OCI-LY3 (cell line): ENCODE results near the gene APOBEC3G.

Experiments
- H2AFZ ChIP-seq: fragments of 200-600, 300-600 bp; shearing (Covaris generic); 2 replicates; pipeline ENCODE4 v1.6.0; 2014; ENCODE audit warnings: antibody characterized with exemption, low read depth, low read length
- H3K27ac ChIP-seq: fragments of 200-600, 300-600 bp; sonication (generic); 2 replicates; pipeline ENCODE4 v1.5.1; 2014; ENCODE audit warnings: mild to moderate bottlenecking, low read length, moderate library complexity, mixed read lengths
- H3K27me3 ChIP-seq: fragments of 200-600, 300-600 bp; sonication (generic); 2 replicates; pipeline ENCODE4 v1.6.1; 2014; ENCODE audit warnings: low read depth, low read length, mixed read lengths
- H3K36me3 ChIP-seq: fragments of 200-600, 300-600 bp; sonication (generic); replicated peaks from 2 replicates; pipeline ENCODE3; 2014; ENCODE audit warnings: low read depth, low read length, mixed read lengths
- H3K4me1 ChIP-seq: fragments of 300-600, 200-600 bp; sonication (generic); 2 replicates; pipeline ENCODE4 v1.6.1; 2014; ENCODE audit warnings: low read length, mixed read lengths
- H3K4me2 ChIP-seq: fragments of 200-600, 300-600 bp; sonication (generic); 2 replicates; pipeline ENCODE4 v1.6.1; 2014; ENCODE audit warnings: low read length, mixed read lengths
- H3K4me3 ChIP-seq: fragments of 300-600, 200-600 bp; sonication (generic); 2 replicates; pipeline ENCODE4 v1.5.1; 2014; ENCODE audit warnings: antibody characterized with exemption, mild to moderate bottlenecking, low read length, moderate library complexity
- H3K79me2 ChIP-seq: fragments of 300-600, 200-600 bp; shearing (Covaris generic); 2 replicates; pipeline ENCODE4 v1.6.1; 2014; ENCODE audit warnings: mild to moderate bottlenecking, low read length, mixed read lengths
- H3K9ac ChIP-seq: fragments of 300-600, 200-600 bp; shearing (Covaris generic); 2 replicates; pipeline ENCODE4 v1.6.0; 2014; ENCODE audit warnings: mild to moderate bottlenecking, low read length, moderate library complexity
- H3K9me3 ChIP-seq: fragments of 200-600, 300-600 bp; shearing (Covaris generic); 2 replicates; pipeline ENCODE4 v1.6.1; 2014; ENCODE audit warnings: low read length, mixed read lengths; ENCODE audit not compliant: insufficient read depth
- H4K20me1 ChIP-seq: fragments of 200-600, 300-600 bp; sonication (generic); 2 replicates; pipeline ENCODE4 v1.6.1; 2016; ENCODE audit warnings: low read length, mixed read lengths; ENCODE audit not compliant: insufficient read depth
- CTCF ChIP-seq: fragments of 200-600, 300-600 bp; sonication (generic); IDR thresholded peaks from 2 replicates; pipeline ENCODE4 v1.5.1; 2014; ENCODE audit warnings: antibody characterized with exemption, low read length, low read depth
- EZH2phosphoT487 ChIP-seq: fragments of 200-600 bp; shearing (Covaris generic); IDR thresholded peaks from 2 replicates; pipeline ENCODE4 v1.6.1; 2018; ENCODE audit warnings: antibody characterized with exemption, mixed run types, low read depth

Gene APOBEC3G

GRCh38 chr22:39125622-39126021, 48.5 kb downstream of the APOBEC3G start:
- Histone ChIP-seq H3K79me2 (no peaks in the 10 kb centered on the region), H3K4me2 (no peak overlapping the region), H2AFZ (no peak overlapping the region), H3K9me3 (no peaks in the 10 kb centered on the region), H3K9ac (no peak overlapping the region), H3K4me1 (no peaks in the 10 kb centered on the region), H3K27me3 (0 out of 2 replicates have a peak, but pooled peaks cover 4% of the 10 kb centered on the region), H3K4me3 (no peak overlapping the region), H4K20me1 (no peaks in the 10 kb centered on the region), H3K36me3 (no peaks in the 10 kb centered on the region), H3K27ac (no peak overlapping the region)
- TF ChIP-seq CTCF (no peak), EZH2phosphoT487 (no peak)

GRCh38 chr22:39128508-39128907, 51.4 kb downstream of the APOBEC3G start:
- Histone ChIP-seq H3K9ac (no peak overlapping the region), H3K4me1 (no peaks in the 10 kb centered on the region), H3K27me3 (peaks cover 15% of the 10 kb centered on the region), H3K36me3 (no peaks in the 10 kb centered on the region), H3K9me3 (no peaks in the 10 kb centered on the region), H3K79me2 (no peaks in the 10 kb centered on the region), H3K4me3 (no peak overlapping the region), H2AFZ (no peak overlapping the region), H4K20me1 (no peaks in the 10 kb centered on the region), H3K27ac (no peak overlapping the region), H3K4me2 (no peak overlapping the region)
- TF ChIP-seq CTCF (no peak), EZH2phosphoT487 (no peak)

GRCh38 chr22:39129081-39129480, 52.0 kb downstream of the APOBEC3G start:
- Histone ChIP-seq H3K79me2 (no peaks in the 10 kb centered on the region), H3K36me3 (no peaks in the 10 kb centered on the region), H2AFZ (no peak overlapping the region), H3K27me3 (peaks cover 15% of the 10 kb centered on the region), H3K4me1 (no peaks in the 10 kb centered on the region), H3K4me2 (no peak overlapping the region), H3K4me3 (no peak overlapping the region), H3K27ac (no peak overlapping the region), H3K9ac (no peak overlapping the region), H3K9me3 (no peaks in the 10 kb centered on the region), H4K20me1 (no peaks in the 10 kb centered on the region)
- TF ChIP-seq EZH2phosphoT487, result no peak
- TF ChIP-seq CTCF, result no peak

GRCh38 chr22:39129746-39130145, 52.7 kb downstream of the APOBEC3G start:
- no peaks in the 10 kb centered on the region for H3K4me1 ChIP-seq
- H3K9ac ChIP-seq, result no peak overlapping the region
- H3K79me2 ChIP-seq, result no peaks in the 10 kb centered on the region
- no peak overlapping the region for H2AFZ ChIP-seq
- H3K27ac ChIP-seq, result no peak overlapping the region
- no peak overlapping the region for H3K4me3 ChIP-seq
- no peaks in the 10 kb centered on the region for H3K36me3 ChIP-seq
- H3K9me3 ChIP-seq, result no peaks in the 10 kb centered on the region
- no peak overlapping the region for H3K4me2 ChIP-seq
- no peaks in the 10 kb centered on the region for H4K20me1 ChIP-seq
- H3K27me3 ChIP-seq, result peaks cover 15% of the 10 kb centered on the region
- TF ChIP-seq CTCF, result no peak
- no peak for TF ChIP-seq EZH2phosphoT487
